Lower leg skin (tissue), 4 donors: ENCODE data around the gene STIL. TPM values are rescaled to one million over a fixed set of nuclear protein-coding genes. Genes with fewer than 3 reads are reported as not detected.
"Not testable (repeated sequence)": the region's sequence is repeated elsewhere in the genome, so short reads cannot be mapped to it uniquely, and the experiment has no call there.

Experiments used
- DNase-seq, 2 donors: peaks; one replicate each; pipeline ENCODE4 v3.0.0-alpha.2; 2019; ENCODE audit warnings: low spot score in 2 of 2
- H3K4me3 ChIP-seq: fragments of 200-600 bp; sonication (generic); 2 replicates; pipeline ENCODE4 v1.5.1; 2017; ENCODE audit warnings: mild to moderate bottlenecking, low read depth; ENCODE audit not compliant: poor library complexity, severe bottlenecking
- CTCF ChIP-seq, 3 donors: fragments of 450-650 bp; IDR thresholded peaks; one replicate each; pipeline ENCODE4 v1.5.1; 2016; ENCODE audit warnings: antibody characterized with exemption in 3 of 3, mild to moderate bottlenecking in 3 of 3, moderate library complexity in 2 of 3
- POLR2A ChIP-seq, 2 donors: fragments of 450-650 bp; IDR thresholded peaks; one replicate each; pipeline ENCODE4 v1.6.1; 2016 to 2017; ENCODE audit warnings: antibody characterized with exemption in 2 of 2, mild to moderate bottlenecking in 1 of 2, moderate library complexity in 1 of 2
- WGBS, 2 donors: methylation state at CpG; one replicate each; pipeline ENCODE4 v1.1.5; 2018; 5-methylcytosine and 5-hydroxymethylcytosine counted together
- intact Hi-C: fragments of 100-400 bp; cut with DNase I; formaldehyde crosslinking; loops from one replicate; pipeline ENCODE4 v1.15.0; 2023; ENCODE audit warnings: low total_unique reads
- total RNA-seq, 4 donors: library from RNA; depleted of rRNA; stranded (reverse); fragments of >200 nt; gene quantifications; one replicate each; pipeline ENCODE4 v1.1.0, GENCODE V29; 2016

STIL gene
- total RNA-seq, 4 donors from 2014 or later: 1.8 to 9.7 (median 4.3) TPM

- intact Hi-C loops: no loop called here
- TF ChIP-seq CTCF (IDR thresholded peaks at IDR 0.05): no peak
- TF ChIP-seq POLR2A (IDR thresholded peaks at IDR 0.05): no peak
- no peak overlapping the region for H3K4me3 ChIP-seq
- DNase-seq: no peak
- WGBS, 2 donors: 65 to 89% methylated on average over 2 of the region's 2 CpGs
Measured at GRCh38 chr1:47325528-47325927, 11.6 kb upstream of the STIL start.

- WGBS, 2 donors: 83 to 94% methylated on average over 3 of the region's 3 CpGs
- TF ChIP-seq CTCF (IDR thresholded peaks at IDR 0.05): no peak
- no peak for TF ChIP-seq POLR2A (IDR thresholded peaks at IDR 0.05)
- H3K4me3 ChIP-seq: no peak overlapping the region
- DNase-seq: no peak
- intact Hi-C loops: no loop called here
Measured at GRCh38 chr1:47324682-47325081, 10.7 kb upstream of the STIL start.

- TF ChIP-seq POLR2A (IDR thresholded peaks at IDR 0.05) (no peak), CTCF (IDR thresholded peaks at IDR 0.05) (no peak)
- H3K4me3 ChIP-seq: no peak overlapping the region
- DNase-seq: no peak
- 20 to 31% methylated on average over 1 of the region's 1 CpG for WGBS, 2 donors
- intact Hi-C loops: no loop called here
Measured at GRCh38 chr1:47323599-47324031, 9.7 kb upstream of the STIL start.

- WGBS, 2 donors: 93 to 94% methylated on average over 14 of the region's 14 CpGs
- intact Hi-C loops, H3K4me3 ChIP-seq, DNase-seq: not testable (repeated sequence)
Measured at GRCh38 chr1:47319968-47320367, 6.0 kb upstream of the STIL start.

GRCh38 chr1:47317841-47318240 is 3.9 kb upstream of the STIL start:
- TF ChIP-seq POLR2A (IDR thresholded peaks at IDR 0.05) (no peak), CTCF (IDR thresholded peaks at IDR 0.05) (no peak)
- intact Hi-C loops: no loop called here
- WGBS, 2 donors: 54 to 56% methylated on average over 1 of the region's 1 CpG

GRCh38 chr1:47309427-47309826 is 4.5 kb downstream of the STIL start:
- TF ChIP-seq CTCF (IDR thresholded peaks at IDR 0.05) (no peak), POLR2A (IDR thresholded peaks at IDR 0.05) (no peak)
- WGBS, 2 donors: 80 to 81% methylated on average over 4 of the region's 4 CpGs
- no peak for DNase-seq
- intact Hi-C loops: no loop called here
- H3K4me3 ChIP-seq: no peak overlapping the region

More at GRCh38 chr1:47317841-47318240, 3.9 kb upstream of the STIL start:
- DNase-seq: no peak
- no peak overlapping the region for H3K4me3 ChIP-seq
